Smooth muscle cell (in vitro differentiated cells): ENCODE measurements around the gene CSNK2A3. TPM values are rescaled to one million over a fixed set of nuclear protein-coding genes. Genes with fewer than 3 reads are reported as not detected.

ENCODE experiments used
- DNase-seq: peaks from one replicate; lab custom pipeline; 2025; ENCODE audit not compliant: unreplicated experiment; lab: John Stamatoyannopoulos, UW
- H2AFZ ChIP-seq: fragments of 200-600 bp; sonication (generic); 2 replicates; pipeline ENCODE4 v1.6.0; 2016; ENCODE audit warnings: antibody characterized with exemption, low read depth, mild to moderate bottlenecking
- H3F3A ChIP-seq: fragments of 200-600 bp; sonication (generic); 2 replicates; pipeline ENCODE4 v1.6.0; 2017; ENCODE audit warnings: antibody characterized with exemption, low read depth
- H3K27ac ChIP-seq: fragments of 200-600 bp; sonication (generic); 2 replicates; pipeline ENCODE4 v1.5.1; 2016; ENCODE audit warnings: low read depth, mild to moderate bottlenecking
- H3K27me3 ChIP-seq: fragments of 200-600 bp; sonication (generic); 2 replicates; pipeline ENCODE4 v1.6.1; 2016; ENCODE audit warnings: low read depth, mild to moderate bottlenecking
- H3K36me3 ChIP-seq: fragments of 200-600 bp; sonication (generic); 2 replicates; pipeline ENCODE4 v1.5.1; 2016; ENCODE audit warnings: low read depth
- H3K4me1 ChIP-seq: fragments of 200-600 bp; sonication (generic); 2 replicates; pipeline ENCODE4 v1.5.1; 2016; ENCODE audit warnings: low read depth
- H3K4me2 ChIP-seq: fragments of 200-600 bp; sonication (generic); 2 replicates; pipeline ENCODE4 v1.6.0; 2016; ENCODE audit warnings: mild to moderate bottlenecking
- H3K4me3 ChIP-seq: fragments of 200-600 bp; sonication (generic); 2 replicates; pipeline ENCODE4 v1.5.1; 2016; ENCODE audit warnings: mild to moderate bottlenecking
- H3K79me2 ChIP-seq: fragments of 200-600 bp; sonication (generic); 2 replicates; pipeline ENCODE4 v1.6.0; 2016; ENCODE audit warnings: low read depth, mild to moderate bottlenecking
- H3K9ac ChIP-seq: fragments of 200-600 bp; sonication (generic); 2 replicates; pipeline ENCODE4 v1.6.0; 2016; ENCODE audit warnings: low read depth
- H3K9me3 ChIP-seq: fragments of 200-600 bp; sonication (generic); replicated peaks from 2 replicates; pipeline ENCODE4 v1.5.1; 2016; ENCODE audit warnings: low read depth
- H4K20me1 ChIP-seq: fragments of 200-600 bp; sonication (generic); 2 replicates; pipeline ENCODE4 v1.6.0; 2016; ENCODE audit warnings: low read depth
- WGBS: methylation state at CpG from one replicate; pipeline ENCODE4 v1.1.7; 2016; ENCODE audit warnings: low lambda C conversion rate; 5-methylcytosine and 5-hydroxymethylcytosine counted together
- polyA plus RNA-seq: library from polyadenylated mRNA; unstranded; fragments of >200 nt; fragmentation: Nextera tagmentation; extraction: Ambion mirVana; gene quantifications from 2 replicates; pipeline ENCODE4 v1.2.1, GENCODE V29; 2016
- total RNA-seq: library from RNA; depleted of rRNA; stranded (reverse); fragments of >200 nt; gene quantifications from 2 replicates; pipeline ENCODE4 v1.2.3, GENCODE V29; 2014
- TF ChIP-seq, protein P1 (sequence below): fragments of 200-600 bp; sonication (generic); IDR thresholded peaks from 2 replicates; pipeline ENCODE4 v1.5.1; 2017; ENCODE audit warnings: borderline replicate concordance, mild to moderate bottlenecking, antibody characterized with exemption; ENCODE audit not compliant: insufficient read depth, poor library complexity, severe bottlenecking

CSNK2A3 gene
- total and polyA plus RNA-seq, 2 experiments from 2014 or later: 1.0 to 1.1 TPM

DNA sequence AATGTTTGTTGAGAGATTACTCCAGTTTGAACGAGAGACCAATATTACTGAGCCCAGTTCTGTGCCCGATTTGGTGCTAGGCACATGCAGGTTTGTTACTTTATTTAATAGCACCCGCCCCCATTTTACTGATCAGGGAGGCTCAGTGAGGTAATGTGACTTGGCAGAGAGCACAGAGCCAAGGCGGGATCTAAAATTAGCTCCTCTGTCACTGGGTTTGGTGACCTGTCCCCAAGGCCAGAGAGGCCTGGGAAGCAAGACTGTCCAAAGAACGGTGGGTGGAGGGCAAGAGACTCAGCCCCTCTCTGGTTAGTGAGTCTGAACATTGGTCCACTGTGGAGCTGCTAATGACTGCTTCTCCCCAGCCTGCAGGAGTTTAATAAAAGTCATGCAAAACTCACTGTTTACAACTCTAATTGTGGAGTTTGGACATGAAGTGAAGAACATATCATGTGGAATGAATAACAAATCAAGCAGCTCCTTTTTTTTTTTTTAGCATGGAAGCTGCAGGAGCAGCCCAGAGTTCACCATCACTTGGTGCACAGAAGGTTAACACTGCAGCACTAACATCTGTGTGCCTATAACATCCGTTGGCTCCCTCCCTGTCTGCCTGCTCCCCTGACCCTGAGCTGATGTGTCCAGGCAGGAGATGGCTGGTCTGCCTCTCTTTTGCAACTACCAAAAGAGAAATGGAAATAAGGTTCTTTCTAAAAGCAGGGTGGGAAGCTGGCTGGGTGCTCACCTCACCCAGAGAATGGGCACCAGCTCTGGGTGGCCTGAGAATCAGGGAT, 39.0 kb downstream of the CSNK2A3 start:
- no peak for DNase-seq
- no peak overlapping the region for H3K4me2 ChIP-seq
- no peak overlapping the region for H3K27ac ChIP-seq

DNA sequence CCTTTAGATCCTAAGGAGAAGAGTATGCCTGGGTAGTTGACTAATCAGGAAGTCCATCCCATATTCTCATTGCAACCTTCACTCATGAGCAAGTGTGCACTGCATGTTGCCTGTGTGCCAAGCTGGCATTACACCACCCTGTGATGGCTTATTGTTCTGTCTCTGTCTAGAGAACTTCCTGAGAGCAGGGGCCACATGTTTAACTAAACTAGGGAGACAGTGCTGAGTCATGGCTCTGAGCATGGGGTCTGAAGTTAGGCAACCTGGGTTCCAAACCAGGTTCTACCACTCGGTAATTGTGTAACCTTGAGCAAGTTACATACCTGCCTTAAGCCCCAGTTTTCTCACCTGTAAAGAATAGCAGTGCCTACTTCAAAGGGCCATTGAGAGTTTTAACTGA, 39.6 kb downstream of the CSNK2A3 start:
- H3K27me3 ChIP-seq: no peaks in the 10 kb centered on the region
- H3K4me2 ChIP-seq: no peak overlapping the region
- TF ChIP-seq, protein P1, sequence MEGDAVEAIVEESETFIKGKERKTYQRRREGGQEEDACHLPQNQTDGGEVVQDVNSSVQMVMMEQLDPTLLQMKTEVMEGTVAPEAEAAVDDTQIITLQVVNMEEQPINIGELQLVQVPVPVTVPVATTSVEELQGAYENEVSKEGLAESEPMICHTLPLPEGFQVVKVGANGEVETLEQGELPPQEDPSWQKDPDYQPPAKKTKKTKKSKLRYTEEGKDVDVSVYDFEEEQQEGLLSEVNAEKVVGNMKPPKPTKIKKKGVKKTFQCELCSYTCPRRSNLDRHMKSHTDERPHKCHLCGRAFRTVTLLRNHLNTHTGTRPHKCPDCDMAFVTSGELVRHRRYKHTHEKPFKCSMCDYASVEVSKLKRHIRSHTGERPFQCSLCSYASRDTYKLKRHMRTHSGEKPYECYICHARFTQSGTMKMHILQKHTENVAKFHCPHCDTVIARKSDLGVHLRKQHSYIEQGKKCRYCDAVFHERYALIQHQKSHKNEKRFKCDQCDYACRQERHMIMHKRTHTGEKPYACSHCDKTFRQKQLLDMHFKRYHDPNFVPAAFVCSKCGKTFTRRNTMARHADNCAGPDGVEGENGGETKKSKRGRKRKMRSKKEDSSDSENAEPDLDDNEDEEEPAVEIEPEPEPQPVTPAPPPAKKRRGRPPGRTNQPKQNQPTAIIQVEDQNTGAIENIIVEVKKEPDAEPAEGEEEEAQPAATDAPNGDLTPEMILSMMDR: no peak
- no peak overlapping the region for H3K4me3 ChIP-seq
- no peaks in the 10 kb centered on the region for H4K20me1 ChIP-seq
- no peak for DNase-seq
- H2AFZ ChIP-seq: no peak overlapping the region
- WGBS: 48% methylated on average over 1 of the region's 1 CpG
- no peaks in the 10 kb centered on the region for H3K36me3 ChIP-seq
- no peak overlapping the region for H3K27ac ChIP-seq
- no peaks in the 10 kb centered on the region for H3K9me3 ChIP-seq
- H3F3A ChIP-seq: no peaks in the 10 kb centered on the region
- H3K4me1 ChIP-seq: no peaks in the 10 kb centered on the region
- H3K9ac ChIP-seq: no peak overlapping the region
- no peaks in the 10 kb centered on the region for H3K79me2 ChIP-seq

More for the DNA sequence above, 39.0 kb downstream of the CSNK2A3 start:
- Histone ChIP-seq H3K4me3 (no peak overlapping the region), H3K79me2 (no peaks in the 10 kb centered on the region), H3K36me3 (no peaks in the 10 kb centered on the region), H3K9ac (no peak overlapping the region), H3F3A (no peaks in the 10 kb centered on the region), H3K27me3 (no peaks in the 10 kb centered on the region), H3K9me3 (no peaks in the 10 kb centered on the region), H2AFZ (no peak overlapping the region), H3K4me1 (no peaks in the 10 kb centered on the region), H4K20me1 (no peaks in the 10 kb centered on the region)
- TF ChIP-seq, protein P1: no peak
- 77% methylated on average over 6 of the region's 6 CpGs for WGBS

DNA sequence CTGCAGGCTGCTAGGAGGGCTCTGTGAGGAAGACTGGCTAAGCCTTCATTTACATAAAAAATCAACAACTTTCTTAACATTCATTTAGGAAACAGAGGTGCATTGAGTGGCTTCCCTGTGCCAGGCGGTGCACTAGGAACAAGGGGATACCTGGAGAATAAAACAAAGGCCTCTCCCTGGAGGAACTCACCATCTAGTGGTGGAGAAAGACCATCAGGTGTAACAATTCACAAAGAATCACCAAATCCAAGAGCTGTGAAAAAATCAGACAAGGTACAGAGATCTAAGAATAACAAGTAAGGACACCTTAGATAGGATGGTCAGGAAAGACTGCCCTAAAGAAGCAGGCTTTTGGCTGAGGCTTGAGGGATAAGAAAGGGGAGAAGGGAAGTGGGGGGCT, 40.3 kb downstream of the CSNK2A3 start:
- H3K9me3 ChIP-seq: no peaks in the 10 kb centered on the region
- WGBS: 95% methylated on average over 1 of the region's 1 CpG
- H3K4me3 ChIP-seq: no peak overlapping the region
- no peaks in the 10 kb centered on the region for H4K20me1 ChIP-seq
- TF ChIP-seq, protein P1: no peak
- H3K79me2 ChIP-seq: no peaks in the 10 kb centered on the region
- no peak overlapping the region for H3K4me2 ChIP-seq
- H2AFZ ChIP-seq: no peak overlapping the region
- no peaks in the 10 kb centered on the region for H3K27me3 ChIP-seq
- no peaks in the 10 kb centered on the region for H3F3A ChIP-seq
- no peak for DNase-seq
- H3K27ac ChIP-seq: no peak overlapping the region
- no peak overlapping the region for H3K9ac ChIP-seq
- H3K4me1 ChIP-seq: no peaks in the 10 kb centered on the region
- no peaks in the 10 kb centered on the region for H3K36me3 ChIP-seq

DNA sequence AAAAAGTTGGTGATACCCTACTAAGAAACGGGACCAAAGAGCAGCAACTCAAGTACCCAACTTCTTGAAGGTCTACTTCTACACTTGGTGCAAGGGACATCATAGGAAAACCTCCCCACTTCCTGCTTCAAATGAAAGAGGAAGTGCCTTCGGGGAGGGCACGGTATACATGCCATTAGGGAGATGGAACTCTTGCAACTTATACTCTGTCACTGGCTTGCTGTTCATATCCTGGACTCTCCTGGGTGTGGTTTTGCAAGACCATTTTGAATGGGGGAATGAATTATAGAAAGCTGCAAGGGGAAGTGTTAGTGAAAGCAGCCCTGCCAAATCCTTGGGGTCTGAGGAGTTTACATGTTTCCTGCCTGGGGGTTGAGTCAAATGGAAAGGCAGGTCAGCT, 41.9 kb downstream of the CSNK2A3 start:
- DNase-seq: no peak
- Histone ChIP-seq H3K4me1 (no peaks in the 10 kb centered on the region), H2AFZ (no peak overlapping the region), H3K4me2 (no peak overlapping the region), H3K36me3 (no peaks in the 10 kb centered on the region), H3K9ac (no peak overlapping the region), H3F3A (no peaks in the 10 kb centered on the region), H4K20me1 (no peaks in the 10 kb centered on the region), H3K79me2 (no peaks in the 10 kb centered on the region), H3K27me3 (no peaks in the 10 kb centered on the region), H3K9me3 (no peaks in the 10 kb centered on the region), H3K27ac (no peak overlapping the region), H3K4me3 (no peak overlapping the region)
- 80% methylated on average over 3 of the region's 3 CpGs for WGBS
- TF ChIP-seq, protein P1: no peak
